Hematopoietic multipotent progenitor cell treated with erythropoietin and hydrocortisone succinate and interleukin-3 and kit ligand, for 8 days (in vitro differentiated cells): ENCODE data around the gene SIRPG.
"Not testable (repeated sequence)": the region's sequence is repeated elsewhere in the genome, so short reads cannot be mapped to it uniquely, and the experiment has no call there.

Source experiments
- DNase-seq: peaks from one replicate; pipeline ENCODE4 v3.0.0-alpha.2; 2015

The SIRPG gene

DNA sequence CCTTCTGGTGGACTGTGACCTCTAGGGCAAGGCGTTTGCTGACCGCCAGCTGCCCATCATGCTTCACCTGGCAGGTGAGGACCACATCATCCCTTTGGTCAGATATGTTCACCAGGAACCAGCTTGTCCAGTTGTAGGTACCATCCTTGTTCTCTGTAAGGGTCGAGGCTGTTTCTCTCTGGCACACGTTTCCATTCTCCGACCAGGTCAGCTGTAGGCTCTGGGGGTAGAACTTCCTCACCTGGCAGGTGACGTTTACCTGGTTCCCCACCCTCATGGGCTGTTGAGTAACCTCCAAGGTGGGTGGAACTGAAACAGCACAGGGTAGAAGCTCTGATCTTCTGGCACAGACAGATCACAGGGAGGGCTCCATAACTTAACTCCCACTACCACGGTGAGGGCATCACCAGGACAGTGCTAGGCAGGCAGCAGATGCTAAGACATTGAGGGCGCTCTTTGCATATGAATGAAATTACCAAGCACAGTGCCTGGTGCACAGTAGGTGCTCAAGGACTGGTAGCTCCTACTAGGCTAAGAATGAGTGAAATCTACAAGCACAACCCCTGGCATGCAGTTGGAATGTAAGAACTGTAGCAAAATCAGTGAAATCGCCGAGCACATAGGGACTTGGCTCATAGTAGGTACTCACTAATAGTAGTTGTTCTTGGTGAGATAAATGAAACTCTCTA is 22.1 kb downstream of the SIRPG start:
- DNase-seq = no peak

DNA sequence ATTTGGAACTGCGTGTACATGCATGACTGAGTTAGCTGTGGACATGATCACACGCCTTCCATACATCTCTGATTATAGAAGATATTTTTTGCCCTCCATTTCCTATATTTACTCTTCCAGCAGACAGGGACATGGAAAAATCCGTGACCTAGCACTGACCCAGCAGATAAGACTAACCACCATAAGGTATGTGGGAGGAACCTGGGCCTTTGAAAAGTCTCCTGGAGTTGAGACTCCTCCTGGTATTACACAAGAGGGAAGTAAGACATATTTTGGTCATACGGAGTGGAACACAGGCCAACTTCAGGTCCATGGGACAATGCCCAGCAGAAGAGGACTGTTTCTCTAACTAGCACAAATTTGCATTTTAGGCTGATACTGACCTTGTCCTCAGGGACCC is 24.0 kb downstream of the SIRPG start:
- DNase-seq = no peak

DNA sequence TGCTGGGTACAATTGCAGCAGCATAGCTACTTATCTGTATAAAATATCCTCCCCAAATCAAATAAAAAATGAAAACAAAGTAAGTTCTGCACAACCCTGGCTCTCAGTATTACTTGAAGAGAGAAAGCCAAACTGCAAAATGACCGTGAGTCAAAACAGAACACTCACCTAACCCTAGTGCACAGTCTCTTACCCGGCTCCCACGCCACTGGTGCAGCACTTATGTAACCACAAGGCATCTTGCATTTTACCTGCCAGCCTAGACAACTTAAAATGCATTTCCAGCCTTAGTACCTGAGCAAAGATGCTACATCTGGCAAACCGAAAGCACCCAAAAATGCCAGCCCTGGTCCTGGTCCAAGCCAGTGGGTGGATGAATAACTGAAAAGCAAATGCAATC is 25.4 kb downstream of the SIRPG start:
- no peak for DNase-seq

DNA sequence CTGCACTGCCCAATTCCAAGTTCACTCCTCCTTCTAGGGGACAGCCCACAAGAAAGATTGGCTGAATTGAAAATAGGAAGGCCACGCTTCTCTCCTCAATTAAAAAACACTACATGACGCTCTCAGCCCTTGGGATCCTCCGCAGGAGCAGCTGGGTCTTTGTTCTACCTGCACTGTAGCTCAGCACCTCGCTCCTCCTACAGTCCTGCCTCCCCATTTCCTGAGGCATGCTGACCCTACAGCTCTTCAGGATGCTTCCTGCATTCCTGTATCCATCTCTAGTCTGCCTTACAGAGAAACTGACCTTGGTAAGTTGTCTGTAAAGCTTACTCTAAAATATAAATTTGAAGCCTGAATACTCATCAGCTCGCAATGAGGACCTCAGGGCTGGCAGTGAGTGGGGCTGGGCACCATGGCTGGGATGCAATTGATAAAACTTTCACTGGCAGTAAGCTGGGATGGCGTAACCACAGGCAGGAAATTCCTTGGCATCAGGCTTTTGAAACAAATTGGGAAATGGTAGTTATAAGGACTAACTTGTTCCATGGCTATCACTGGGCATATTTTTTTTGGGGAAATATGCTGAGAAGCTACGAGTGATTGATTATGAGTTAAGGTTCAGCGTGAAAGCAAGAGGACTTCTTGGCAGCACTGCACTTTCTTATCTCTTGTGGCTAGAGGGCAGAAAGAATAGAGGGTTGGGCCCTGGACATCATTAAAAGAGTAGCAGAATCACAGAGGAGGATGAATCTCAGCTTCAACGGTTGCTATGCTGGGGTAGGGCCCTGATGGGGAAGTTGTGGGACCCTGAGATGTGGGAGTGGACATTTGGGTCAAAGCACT is 26.0 kb downstream of the SIRPG start:
- peak; percentile 9 for DNase-seq

DNA sequence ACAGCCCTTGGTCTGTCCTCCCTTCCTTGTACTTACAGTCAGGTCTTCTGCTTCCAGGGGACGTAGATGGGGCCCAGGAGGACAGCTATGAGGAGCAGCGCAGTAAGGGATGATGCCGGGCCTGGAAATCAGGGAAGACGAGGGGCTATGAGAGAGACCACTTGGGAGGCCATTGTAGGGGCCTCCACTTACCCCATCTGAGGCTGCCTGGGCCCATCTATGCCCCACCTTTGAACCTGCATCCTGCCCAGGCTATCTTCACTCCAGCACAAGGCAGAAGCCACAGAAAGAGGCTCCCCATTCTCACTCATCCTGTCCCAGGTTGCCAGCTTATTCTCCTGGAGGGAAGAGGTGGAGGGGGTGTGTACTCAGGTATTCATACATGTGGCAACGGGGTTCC is 27.4 kb downstream of the SIRPG start:
- no peak for DNase-seq

DNA sequence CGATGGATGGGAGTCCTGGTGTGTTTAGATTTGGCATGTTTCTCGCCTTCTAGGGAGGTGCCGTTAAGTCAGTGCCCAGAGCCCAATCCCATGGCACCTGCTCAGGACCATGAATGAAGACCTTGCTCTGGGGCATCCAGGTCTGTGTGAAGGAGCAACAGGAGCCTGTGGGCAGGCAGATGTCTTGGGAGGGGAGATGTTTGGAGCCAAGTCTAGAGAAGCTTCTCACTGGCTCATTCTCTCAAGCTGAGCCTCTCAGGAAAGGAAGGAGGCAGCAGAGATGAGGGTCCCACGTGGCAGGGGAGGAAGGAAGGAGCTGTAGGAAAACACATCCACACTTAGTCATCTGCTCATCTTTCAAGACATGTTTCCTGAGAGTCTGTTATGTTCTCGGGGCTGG is 28.3 kb downstream of the SIRPG start:
- no peak for DNase-seq

DNA sequence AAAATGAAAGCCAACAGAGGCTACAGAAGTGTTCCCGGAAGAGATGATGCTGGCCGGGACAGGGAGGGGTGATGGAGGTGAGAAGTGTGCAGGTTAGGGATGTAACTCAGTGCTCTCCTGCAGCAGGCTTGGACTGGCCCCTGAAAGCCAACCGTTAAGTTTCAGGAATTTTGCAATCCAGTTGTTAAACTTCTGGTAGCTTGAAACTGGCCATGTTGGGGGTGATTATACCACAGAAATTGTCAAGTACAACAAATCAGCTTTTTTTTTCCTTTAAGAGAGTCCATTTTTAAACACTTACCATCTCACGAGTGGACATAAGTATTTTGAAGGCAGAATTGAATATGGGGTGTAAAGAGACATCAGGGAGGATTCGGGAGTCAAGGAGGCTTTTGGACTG is 29.0 kb downstream of the SIRPG start:
- DNase-seq = no peak

DNA sequence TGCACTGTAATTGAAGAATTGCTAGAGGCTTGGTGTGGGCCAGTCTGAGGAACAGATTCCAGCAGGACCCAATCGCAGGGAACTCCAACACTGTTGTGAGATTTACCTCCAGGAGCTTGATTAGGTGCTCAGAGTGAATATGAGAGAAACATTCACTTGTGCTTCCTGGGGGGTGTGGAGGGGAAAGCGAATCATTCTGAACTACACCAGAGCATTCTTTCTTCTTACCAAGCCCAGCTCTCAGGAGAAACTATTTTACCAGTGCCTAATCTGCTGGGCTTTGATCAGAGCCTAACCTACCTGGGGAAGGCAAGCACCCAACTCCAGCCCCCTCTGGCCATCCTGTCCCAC is 30.4 kb downstream of the SIRPG start:
- no peak for DNase-seq

DNA sequence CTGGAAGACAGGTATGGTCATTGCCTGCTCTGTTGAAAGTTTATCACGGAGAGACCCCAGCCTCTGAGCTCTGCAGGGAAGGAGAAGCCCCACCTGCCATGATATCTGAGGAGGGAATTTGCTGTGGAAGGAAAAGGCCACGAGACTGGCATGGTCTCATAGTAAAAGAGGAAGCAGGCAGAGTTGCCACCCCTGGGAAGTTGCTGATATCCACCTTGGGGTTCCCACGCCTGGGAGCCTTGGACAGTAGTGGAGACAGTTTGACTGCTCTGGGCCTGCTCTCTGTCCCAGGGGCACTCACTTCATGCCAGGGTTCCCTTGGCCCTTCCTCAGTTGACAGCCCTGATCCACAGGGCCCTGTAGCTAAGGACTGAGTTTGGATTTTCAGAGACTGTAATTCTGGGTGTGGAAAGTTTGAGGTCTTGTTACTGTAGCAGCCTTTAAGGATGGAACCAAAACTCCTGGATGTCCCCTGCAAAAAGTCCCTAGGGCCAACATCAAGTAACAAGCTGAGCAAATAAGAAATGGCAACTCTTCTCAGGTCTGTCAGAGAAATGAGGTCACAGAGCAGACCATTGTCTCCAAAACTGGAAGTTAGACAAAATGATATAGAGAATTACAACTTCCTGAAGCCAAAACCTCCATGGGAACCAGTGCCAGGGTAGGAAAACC is 30.9 kb downstream of the SIRPG start:
- DNase-seq = no peak

DNA sequence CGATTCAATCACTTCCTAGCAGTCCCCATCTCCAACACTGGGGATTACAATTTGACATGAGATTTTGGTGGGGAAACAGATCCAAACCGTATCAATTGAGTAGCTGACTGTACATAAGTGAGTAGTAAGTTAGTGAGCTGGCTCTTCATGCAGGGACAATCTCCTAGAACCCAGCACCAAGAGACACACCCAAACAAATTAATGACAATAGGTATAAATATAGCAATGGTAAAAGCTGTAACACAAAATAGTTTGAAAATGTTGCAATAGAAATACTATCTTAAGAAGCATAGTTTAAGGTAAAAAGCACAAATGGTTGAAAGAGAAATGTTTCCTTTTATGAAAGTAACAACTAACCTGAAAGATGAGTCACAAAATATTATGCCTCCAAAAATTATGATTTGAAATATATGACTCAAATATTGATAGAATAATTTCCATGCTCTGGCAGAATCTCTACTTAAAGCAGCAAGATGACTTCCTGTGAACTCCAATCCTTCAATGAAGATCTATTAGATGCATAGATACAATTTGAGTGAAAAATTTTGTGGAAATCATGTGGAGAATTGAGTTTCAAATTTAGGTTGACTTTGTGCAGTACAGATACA is 32.4 kb downstream of the SIRPG start:
- no peak for DNase-seq

DNA sequence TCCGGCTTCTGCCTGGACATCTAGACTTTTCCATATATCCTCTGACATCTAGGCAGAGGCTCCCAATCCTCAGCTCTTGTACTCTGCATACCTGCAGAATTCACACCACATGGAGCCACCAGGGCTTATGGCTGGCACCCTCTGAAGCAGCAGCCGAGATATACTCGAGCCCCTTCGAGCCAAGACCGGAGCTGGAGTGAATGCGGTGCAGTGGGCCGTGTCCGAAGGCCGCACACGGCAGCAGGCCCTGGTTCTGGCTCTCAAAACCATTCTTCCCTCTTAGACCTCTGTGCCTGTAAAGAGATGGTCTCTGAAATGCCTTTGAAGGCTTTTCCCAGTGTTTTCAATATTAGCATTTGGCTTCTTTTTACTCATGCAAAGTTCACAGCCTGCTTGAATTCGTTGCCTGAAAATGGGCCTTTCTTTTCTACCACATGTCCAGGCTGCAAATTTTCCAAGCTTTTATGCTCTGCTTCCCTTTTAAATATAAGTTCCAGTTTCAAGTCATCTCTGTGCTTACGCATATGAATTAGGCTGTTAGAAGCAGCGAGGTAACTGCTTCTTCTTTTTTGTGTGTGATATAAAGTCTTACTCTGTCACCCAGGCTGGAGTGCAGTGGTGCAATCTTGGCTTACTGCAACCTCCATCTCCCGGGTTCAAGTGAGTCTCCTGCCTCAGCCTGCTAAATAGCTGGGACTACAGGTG is 33.9 kb downstream of the SIRPG start:
- no peak for DNase-seq

DNA sequence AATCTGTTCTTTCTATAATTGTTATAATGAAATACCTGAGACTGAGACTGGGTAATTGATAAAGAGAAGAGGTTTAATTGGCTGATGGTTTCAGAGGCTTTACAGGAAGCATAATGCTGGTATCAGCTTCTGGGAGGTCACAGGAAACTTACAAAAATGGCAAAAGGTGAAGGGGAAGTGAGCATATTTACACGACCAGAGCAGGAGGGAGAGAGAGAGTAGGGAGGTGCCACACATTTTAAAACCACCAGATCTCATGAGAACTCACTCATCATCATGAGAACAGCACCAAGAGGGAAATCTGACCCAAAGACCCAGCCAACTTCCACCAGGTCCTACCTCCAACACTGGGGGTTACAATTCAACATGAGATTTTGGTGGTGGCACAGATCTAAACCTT is 35.1 kb downstream of the SIRPG start:
- DNase-seq = no peak

DNA sequence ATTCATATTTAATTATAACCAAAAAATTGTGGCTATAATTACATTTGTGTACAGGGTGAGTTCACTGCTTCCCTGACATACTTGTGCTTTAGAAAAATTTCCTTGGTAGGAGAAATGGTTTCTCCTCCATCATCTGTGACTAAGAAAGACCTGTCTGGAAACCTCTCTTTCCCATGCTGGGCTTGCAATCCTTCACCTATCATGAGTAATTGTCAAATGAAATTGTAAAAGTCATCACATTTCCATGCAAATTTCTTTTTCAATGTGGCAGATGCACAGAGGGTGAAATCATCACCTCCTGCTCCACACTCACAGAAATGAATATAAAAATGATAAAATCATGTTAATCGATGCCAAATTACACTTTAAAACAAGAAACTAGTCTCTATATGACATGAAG is 36.3 kb downstream of the SIRPG start:
- DNase-seq = no peak

DNA sequence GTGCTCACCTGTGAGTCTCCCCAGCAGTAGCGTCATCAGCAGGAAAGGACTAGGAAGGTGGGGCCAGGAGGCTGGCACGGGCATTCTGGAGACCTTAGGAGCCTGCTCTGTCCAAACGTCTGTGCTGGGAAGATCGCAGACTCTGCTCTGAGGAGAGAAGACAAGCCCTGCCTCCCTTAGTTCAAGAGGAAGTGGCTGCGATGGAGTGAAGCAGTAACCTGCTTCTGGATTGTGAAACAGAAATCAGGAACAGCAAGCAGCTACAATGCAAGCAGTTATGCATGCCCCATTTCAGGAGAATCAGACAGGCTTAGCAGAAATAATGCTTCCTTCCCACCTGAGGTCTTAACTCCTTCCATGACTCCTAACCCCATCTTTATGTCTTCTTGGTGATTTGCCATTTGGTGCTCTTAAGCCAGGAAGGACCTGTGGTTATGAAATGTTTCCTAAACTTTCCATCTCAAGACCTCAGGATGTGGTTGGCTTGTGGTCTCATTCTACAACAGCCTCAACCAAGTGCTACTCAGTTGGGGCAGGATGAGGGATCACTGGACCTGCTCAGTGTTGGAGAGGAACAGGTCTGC is 37.6 kb downstream of the SIRPG start, which contains the start of gene SIRPB1:
Gene SIRPB1 (minus strand): TSS at position 149 of the 584 bp plus-strand sequence. CDS start 65 bp downstream, at position 84.
- DNase-seq = peak; percentile 9

DNA sequence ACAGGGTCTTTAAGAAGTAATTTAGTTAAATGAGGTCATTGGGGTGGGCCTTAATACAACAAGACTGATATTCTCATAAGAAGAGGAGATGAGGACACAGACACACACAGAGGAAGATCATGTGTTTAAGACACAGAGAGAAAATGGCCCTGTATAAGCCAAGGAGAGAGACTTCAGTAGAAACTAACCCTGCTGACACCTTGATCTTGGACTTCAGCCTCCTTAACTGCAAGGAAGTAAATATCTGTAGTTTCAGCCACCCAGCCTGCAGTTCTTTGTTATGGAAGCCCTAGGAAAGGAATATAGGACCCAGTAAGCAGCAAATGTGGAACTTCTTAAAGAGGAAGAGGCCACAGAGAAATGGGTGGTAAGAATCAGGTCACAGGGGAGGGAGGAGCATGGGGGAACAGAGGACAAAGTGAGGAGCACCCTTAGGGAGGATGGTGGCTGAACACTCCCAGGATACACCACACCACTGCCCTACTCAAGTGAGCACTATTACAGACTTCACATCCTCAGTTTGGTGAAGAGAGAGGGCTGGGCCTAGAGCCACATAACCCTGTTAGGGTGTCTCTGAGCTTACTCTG is 38.5 kb downstream of the SIRPG start:
- DNase-seq = no peak

DNA sequence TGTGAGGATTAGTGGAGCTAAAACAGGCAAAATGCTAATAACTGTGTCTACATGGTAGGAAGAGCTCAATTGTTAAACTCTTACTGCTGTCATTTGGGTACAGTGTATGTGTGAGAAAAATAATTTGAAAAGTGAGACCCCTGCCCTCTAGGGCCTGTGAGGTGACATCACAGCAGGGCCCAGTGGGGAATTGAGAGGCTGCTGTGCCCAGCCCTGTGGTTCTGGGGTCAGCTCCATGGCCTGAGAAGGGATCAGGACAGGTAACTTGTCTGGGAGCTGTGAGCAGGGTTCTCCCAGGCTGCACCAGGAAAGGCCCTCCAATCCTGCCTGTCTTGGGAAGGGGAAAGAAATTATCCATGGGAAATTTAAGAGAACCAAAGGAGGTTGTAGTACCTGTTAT is 39.1 kb downstream of the SIRPG start:
- no peak for DNase-seq

DNA sequence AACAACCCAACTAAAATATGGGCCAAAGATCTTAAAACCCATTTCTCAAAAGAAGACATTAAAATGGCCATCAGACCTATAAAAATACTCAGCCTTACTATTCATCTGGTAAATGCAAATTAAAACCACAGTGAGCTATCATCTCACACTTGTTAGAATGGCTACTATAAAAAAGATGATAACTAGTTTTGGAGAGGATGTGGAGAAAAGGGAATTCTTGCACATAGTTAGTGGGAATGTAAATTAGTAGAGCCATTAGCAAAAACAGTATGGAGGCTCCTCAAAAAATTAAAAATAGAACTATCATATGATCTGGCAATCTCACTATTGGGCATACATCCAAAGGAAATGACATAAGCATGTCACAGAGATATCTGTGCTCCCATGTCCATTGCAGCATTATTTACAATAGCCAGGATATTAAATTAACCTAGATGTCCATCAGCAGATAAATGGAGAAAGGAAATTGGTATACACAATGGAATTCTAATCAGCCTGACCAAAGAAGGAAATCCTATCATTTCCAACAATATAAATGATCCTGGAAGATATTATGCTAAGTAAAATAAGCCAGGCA is 40.6 kb downstream of the SIRPG start:
- DNase-seq = peak; percentile 28

DNA sequence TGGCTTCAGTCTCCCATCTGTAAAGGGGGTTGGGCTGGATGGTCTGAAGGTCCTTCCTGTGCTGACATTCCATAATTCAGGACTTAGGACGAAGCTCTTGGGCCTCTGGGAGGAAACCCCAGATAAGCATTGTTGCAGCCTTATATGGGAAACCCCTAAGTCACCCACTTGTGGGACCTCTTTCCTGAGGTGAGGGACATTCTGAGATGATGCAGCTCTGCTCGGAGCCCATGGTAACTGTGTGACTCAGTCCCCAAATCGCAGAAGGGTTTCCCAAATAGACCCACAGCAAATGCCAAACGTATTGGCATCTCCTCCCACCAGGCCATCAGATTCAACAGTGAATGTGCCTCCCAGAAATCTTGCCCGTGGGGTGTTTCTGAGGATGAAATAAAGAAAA is 47.2 kb downstream of the SIRPG start:
- DNase-seq = not testable (repeated sequence)

DNA sequence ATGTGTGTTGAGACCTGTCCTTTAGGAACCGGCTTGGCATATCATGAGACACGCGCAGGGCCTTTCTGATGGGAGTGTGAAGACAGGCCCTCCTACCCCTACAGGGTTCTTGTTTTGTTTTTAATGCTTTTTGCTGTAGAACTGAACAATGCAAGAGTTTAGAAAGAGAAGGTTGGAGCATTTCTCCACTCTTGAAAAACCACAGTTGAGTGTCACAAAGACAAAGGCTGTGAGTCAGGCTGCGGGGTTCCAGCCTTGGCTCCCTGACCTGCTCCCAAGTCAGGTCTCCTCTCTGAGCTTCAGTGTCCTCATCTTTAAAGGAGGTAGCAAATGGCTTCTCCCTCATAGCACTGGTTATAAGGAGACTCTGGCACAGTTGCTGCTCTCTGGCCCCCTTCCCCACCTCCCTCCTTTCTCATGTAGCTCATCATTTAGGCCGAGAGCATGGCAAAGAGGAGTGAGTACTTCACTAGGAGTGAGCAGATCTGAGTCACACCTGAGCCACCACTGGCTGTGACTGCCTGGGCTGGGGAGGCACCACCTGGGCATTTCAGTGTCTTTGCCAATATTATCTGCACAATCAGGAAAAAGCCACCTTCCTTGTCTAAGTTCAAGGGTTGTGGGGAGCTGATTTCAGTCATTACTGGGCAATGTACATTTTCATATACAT is 48.8 kb downstream of the SIRPG start:
- DNase-seq = not testable (repeated sequence)

DNA sequence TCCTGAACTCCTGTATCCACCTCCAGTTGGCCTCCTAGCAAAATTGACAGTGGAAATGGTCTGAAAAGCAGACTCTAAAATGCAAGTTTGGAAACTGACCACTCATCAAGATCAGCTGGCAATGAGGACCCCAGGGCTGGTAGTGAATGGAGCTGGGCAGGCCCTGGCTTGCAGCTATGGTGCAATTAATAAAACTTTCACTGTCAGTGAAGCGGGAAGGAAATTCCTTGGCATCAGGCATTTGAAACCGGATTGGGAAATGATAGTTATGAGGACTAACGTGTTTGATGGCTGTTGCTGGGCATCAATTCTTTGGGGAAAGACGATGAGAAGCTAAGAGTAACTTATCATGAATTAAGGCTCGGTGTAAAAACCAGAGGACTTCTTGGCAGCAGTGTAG is 56.8 kb downstream of the SIRPG start:
- DNase-seq = no peak

DNA sequence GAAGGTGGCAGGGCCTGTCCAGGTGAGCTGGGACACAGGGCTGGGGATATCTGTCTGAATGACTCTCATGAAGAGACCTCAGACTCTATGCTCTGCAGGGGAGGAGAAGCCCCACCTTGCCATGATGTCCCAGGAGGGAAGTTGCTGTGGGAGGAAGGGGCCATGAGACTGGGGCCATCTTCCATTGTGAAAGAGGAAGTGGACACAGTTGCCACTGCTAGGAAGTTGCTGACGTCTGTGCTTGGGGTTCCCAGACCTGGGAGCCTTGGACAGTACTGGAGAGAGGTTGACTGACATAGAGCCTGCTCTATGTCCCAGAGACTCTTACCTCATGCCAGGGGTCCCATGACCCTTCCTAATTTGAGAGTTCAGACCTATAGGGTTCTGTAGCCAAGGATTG is 62.2 kb downstream of the SIRPG start:
- no peak for DNase-seq
